Muscle of leg (tissue), 11 donors: ENCODE data around the gene DFFA. TPM values are rescaled to one million over a fixed set of nuclear protein-coding genes. Genes with fewer than 3 reads are reported as not detected.
"Not testable (repeated sequence)": the region's sequence is repeated elsewhere in the genome, so short reads cannot be mapped to it uniquely, and the experiment has no call there.

Experiments used
- DNase-seq: peaks from one replicate; pipeline ENCODE4 v3.0.0; 2013
- H3K27ac ChIP-seq: one replicate; pipeline ENCODE4 v1.5.1; 2013; ENCODE audit warnings: mild to moderate bottlenecking, low read length, control low read depth
- H3K27me3 ChIP-seq: one replicate; pipeline ENCODE4 v1.6.1; 2013; ENCODE audit warnings: low read length; ENCODE audit not compliant: control insufficient read depth, insufficient read depth
- H3K36me3 ChIP-seq: one replicate; pipeline ENCODE4 v1.6.1; 2013; ENCODE audit warnings: low read length; ENCODE audit not compliant: control insufficient read depth, insufficient read depth
- H3K4me1 ChIP-seq: one replicate; pipeline ENCODE4 v1.6.1; 2013; ENCODE audit warnings: low read length; ENCODE audit not compliant: control insufficient read depth, insufficient read depth
- H3K4me3 ChIP-seq: one replicate; pipeline ENCODE4 v1.5.1; 2013; ENCODE audit warnings: low read length, control low read depth
- H3K9me3 ChIP-seq: replicated peaks from 2 replicates; pipeline ENCODE4 v1.6.1; 2013; ENCODE audit warnings: low read depth, low read length; ENCODE audit not compliant: control insufficient read depth
- WGBS: methylation state at CpG from one replicate; pipeline ENCODE4 v1.1.5; 2013; ENCODE audit warnings: missing lambda C conversion rate; ENCODE audit not compliant: insufficient coverage; 5-methylcytosine and 5-hydroxymethylcytosine counted together
- polyA plus RNA-seq, 8 donors: library from polyadenylated mRNA; unstranded; fragments of 120-200 nt; gene quantifications; one replicate each; pipeline versions ENCODE4 v1.2.1 to v1.2.3, GENCODE V29; 2013; ENCODE audit warnings: inconsistent platforms in 1 of 8, low replicate concordance in 1 of 8; ENCODE audit not compliant: insufficient read length in 8 of 8, insufficient read depth in 1 of 8
- total RNA-seq: library from RNA; stranded (reverse); fragments of 120-200 nt; gene quantifications from one replicate; pipeline ENCODE4 v1.2.4, GENCODE V29; 2013

The DFFA gene
- total and polyA plus RNA-seq, 9 donors: 16.8 to 25.9 (median 19.8) TPM

- peaks cover 10% of the 10 kb centered on the region for H3K4me1 ChIP-seq
- peaks cover 3% of the 10 kb centered on the region for H3K36me3 ChIP-seq
- H3K27me3 ChIP-seq: no peaks in the 10 kb centered on the region
- no peaks in the 10 kb centered on the region for H3K9me3 ChIP-seq
- H3K4me3 ChIP-seq: no peak overlapping the region
- no peak overlapping the region for H3K27ac ChIP-seq
- DNase-seq: no peak
- WGBS: no CpG with 5 or more reads among the region's 5 CpGs
Observed at GRCh38 chr1:10434590-10434989, 37.7 kb downstream of the DFFA start.

- WGBS: 91% methylated on average over 6 of the region's 11 CpGs
- no peak for DNase-seq
Observed at GRCh38 chr1:10433790-10434189, 38.5 kb downstream of the DFFA start.

GRCh38 chr1:10432910-10433700 is 39.2 kb downstream of the DFFA start:
- 67% methylated on average over 11 of the region's 14 CpGs for WGBS
- Histone ChIP-seq H3K4me1 (peaks cover 10% of the 10 kb centered on the region), H3K4me3 (no peak overlapping the region)

More at GRCh38 chr1:10433790-10434189, 38.5 kb downstream of the DFFA start:
- no peaks in the 10 kb centered on the region for H3K27me3 ChIP-seq
- peaks cover 10% of the 10 kb centered on the region for H3K4me1 ChIP-seq
- H3K27ac ChIP-seq: no peak overlapping the region
- no peak overlapping the region for H3K4me3 ChIP-seq
- H3K36me3 ChIP-seq: peaks cover 3% of the 10 kb centered on the region
- no peaks in the 10 kb centered on the region for H3K9me3 ChIP-seq

GRCh38 chr1:10431070-10431730 is 41.1 kb downstream of the DFFA start:
- Histone ChIP-seq H3K27ac (peak overlapping the region; percentile 83), H3K36me3 (peaks cover 3% of the 10 kb centered on the region)

More at GRCh38 chr1:10432910-10433700, 39.2 kb downstream of the DFFA start:
- Histone ChIP-seq H3K9me3 (no peaks in the 10 kb centered on the region), H3K27ac (no peak overlapping the region), H3K36me3 (peaks cover 3% of the 10 kb centered on the region), H3K27me3 (no peaks in the 10 kb centered on the region)
- DNase-seq: no peak

GRCh38 chr1:10430216-10431069 is 41.9 kb downstream of the DFFA start, which contains the start of gene CENPS:
Gene CENPS, plus strand, starts transcription at chr1:10430433. Its CDS starts 85 bp downstream, at chr1:10430518.
- peak; percentile 97 for DNase-seq
- H3K4me3 ChIP-seq: peak within 1 kb of the TSS; percentile 72
- under 1% methylated on average over 95 of the region's 95 CpGs for WGBS
- peaks cover 13% of the 10 kb centered on the region for H3K4me1 ChIP-seq
- H3K27ac ChIP-seq: peak within 1 kb of the TSS; percentile 83
- H3K36me3 ChIP-seq: peaks cover 3% of the 10 kb centered on the region
- no peaks in the 10 kb centered on the region for H3K27me3 ChIP-seq
- no peaks in the 10 kb centered on the region for H3K9me3 ChIP-seq

More at GRCh38 chr1:10431070-10431730, 41.1 kb downstream of the DFFA start:
- no peak for DNase-seq
- Histone ChIP-seq H3K9me3 (no peaks in the 10 kb centered on the region), H3K4me1 (peaks cover 13% of the 10 kb centered on the region), H3K27me3 (no peaks in the 10 kb centered on the region), H3K4me3 (peak overlapping the region; percentile 72)
- WGBS: 19% methylated on average over 26 of the region's 30 CpGs

- peak; percentile 46 for DNase-seq
- peak overlapping the region; percentile 72 for H3K4me3 ChIP-seq
- H3K27ac ChIP-seq: no peak overlapping the region
- H3K36me3 ChIP-seq: no peaks in the 10 kb centered on the region
- H3K27me3 ChIP-seq: no peaks in the 10 kb centered on the region
- H3K4me1 ChIP-seq: peaks cover 13% of the 10 kb centered on the region
- 21% methylated on average over 11 of the region's 16 CpGs for WGBS
- H3K9me3 ChIP-seq: no peaks in the 10 kb centered on the region
Observed at GRCh38 chr1:10429868-10430215, 42.5 kb downstream of the DFFA start.

GRCh38 chr1:10428984-10429383 is 43.3 kb downstream of the DFFA start:
- peak; percentile 14 for DNase-seq
- 88% methylated on average over 5 of the region's 5 CpGs for WGBS
- H3K9me3 ChIP-seq: no peaks in the 10 kb centered on the region
- no peaks in the 10 kb centered on the region for H3K36me3 ChIP-seq
- H3K27ac ChIP-seq: no peak overlapping the region
- no peak overlapping the region for H3K4me3 ChIP-seq
- no peaks in the 10 kb centered on the region for H3K27me3 ChIP-seq
- peaks cover 19% of the 10 kb centered on the region for H3K4me1 ChIP-seq

- not testable (repeated sequence) for H3K36me3 ChIP-seq, H3K27me3 ChIP-seq, H3K27ac ChIP-seq, H3K9me3 ChIP-seq, H3K4me3 ChIP-seq, DNase-seq
- H3K4me1 ChIP-seq: peaks cover 22% of the 10 kb centered on the region
- WGBS: no CpG with 5 or more reads among the region's 21 CpGs
Observed at GRCh38 chr1:10426535-10426848, 45.8 kb downstream of the DFFA start.

GRCh38 chr1:10425826-10426534 is 46.3 kb downstream of the DFFA start:
- peaks cover 16% of the 10 kb centered on the region for H3K4me1 ChIP-seq
- not testable (repeated sequence) for H3K27ac ChIP-seq, H3K4me3 ChIP-seq, H3K27me3 ChIP-seq, H3K9me3 ChIP-seq, DNase-seq, H3K36me3 ChIP-seq
- WGBS: 99% methylated on average over 9 of the region's 21 CpGs
